Uterus (tissue), 4 donors: ENCODE results near the gene WDR86. TPM values are rescaled to one million over a fixed set of nuclear protein-coding genes. Genes with fewer than 3 reads are reported as not detected.

Source experiments
- DNase-seq, 2 donors: peaks; one replicate each; pipeline ENCODE4 v3.0.0-alpha.2; 2019 to 2020
- H3K27ac ChIP-seq, 2 donors: fragments of 200-600 bp; sonication (generic); 1 replicate in 1 of 2; 2 replicates in 1 of 2; pipeline ENCODE4 v1.5.1; 2016 to 2018
- H3K27me3 ChIP-seq, 2 donors: fragments of 200-600 bp; sonication (generic); one replicate each; pipeline ENCODE4 v1.5.1; 2018 to 2019; ENCODE audit warnings: control low read depth in 1 of 2
- H3K36me3 ChIP-seq, 2 donors: fragments of 200-600 bp; sonication (generic); one replicate each; pipeline ENCODE4 v1.5.1; 2019; ENCODE audit warnings: control low read depth in 1 of 2
- H3K4me1 ChIP-seq, 2 donors: fragments of 200-600 bp; sonication (generic); one replicate each; pipeline ENCODE4 v1.5.1; 2018 to 2019; ENCODE audit warnings: control low read depth in 1 of 2
- H3K4me3 ChIP-seq, 2 donors: fragments of 200-600 bp; sonication (generic); 1 replicate in 1 of 2; 2 replicates in 1 of 2; pipeline ENCODE4 v1.5.1; 2018 to 2019; ENCODE audit warnings: mild to moderate bottlenecking in 1 of 2
- H3K9me3 ChIP-seq, 2 donors: fragments of 200-600 bp; sonication (generic); one replicate each; pipeline ENCODE4 v1.5.1; 2019; ENCODE audit warnings: control low read depth in 1 of 2
- CTCF ChIP-seq, 4 experiments: fragments of 200-600 bp in 2 of 4; fragments of 450-650 bp in 2 of 4; sonication (generic) in 2 of 4; IDR thresholded peaks; one replicate each; pipeline ENCODE4 v1.5.1; 2016 to 2019; ENCODE audit warnings: antibody characterized with exemption in 4 of 4, mild to moderate bottlenecking in 2 of 4, moderate library complexity in 1 of 4
- POLR2A ChIP-seq, 2 donors: fragments of 450-650 bp; IDR thresholded peaks; one replicate each; pipeline ENCODE4 v1.6.1; 2016; ENCODE audit warnings: antibody characterized with exemption in 2 of 2, mild to moderate bottlenecking in 1 of 2, moderate library complexity in 1 of 2
- intact Hi-C: fragments of 100-400 bp; cut with DNase I; formaldehyde crosslinking; loops from one replicate; pipeline ENCODE4 v1.15.1; 2023; ENCODE audit warnings: low total_unique reads
- total RNA-seq, 4 donors: library from RNA; depleted of rRNA in 3 of 4; stranded (reverse); fragments of >200 nt in 3 of 4; gene quantifications; one replicate each; pipeline versions ENCODE4 v1.1.0 to v1.2.4, GENCODE V29; 2014 to 2023
- donor health status: DM: yes; HTN: yes; CAD: no.

Gene WDR86
- total RNA-seq, 4 donors from 2014 or later = 3.2 to 100 (median 53.4) TPM

- H3K27me3 ChIP-seq = no peaks in the 10 kb centered on the region
- H3K9me3 ChIP-seq = no peaks in the 10 kb centered on the region
- intact Hi-C loops = no loop called here
- TF ChIP-seq POLR2A (IDR thresholded peaks at IDR 0.05) (no peak), CTCF (IDR thresholded peaks at IDR 0.05) (no peak)
- H3K4me1 ChIP-seq = no peaks in the 10 kb centered on the region
- no peaks in the 10 kb centered on the region for H3K36me3 ChIP-seq
- no peak overlapping the region for H3K27ac ChIP-seq
- no peak for DNase-seq
- H3K4me3 ChIP-seq = no peak overlapping the region
Measured at GRCh38 chr7:151374139-151374538, 35.7 kb downstream of the WDR86 start.

GRCh38 chr7:151373599-151373998 is 36.2 kb downstream of the WDR86 start:
- no peaks in the 10 kb centered on the region for H3K36me3 ChIP-seq
- no peak overlapping the region for H3K27ac ChIP-seq
- no peak overlapping the region for H3K4me3 ChIP-seq
- no peaks in the 10 kb centered on the region for H3K4me1 ChIP-seq
- DNase-seq = no peak
- H3K9me3 ChIP-seq = no peaks in the 10 kb centered on the region
- H3K27me3 ChIP-seq = no peaks in the 10 kb centered on the region
- intact Hi-C loops = no loop called here
- TF ChIP-seq POLR2A (IDR thresholded peaks at IDR 0.05) (no peak), CTCF (IDR thresholded peaks at IDR 0.05) (no peak)

GRCh38 chr7:151372612-151373265 is 37.1 kb downstream of the WDR86 start:
- intact Hi-C loops = no loop called here
- H3K27ac ChIP-seq = no peak overlapping the region
- no peaks in the 10 kb centered on the region for H3K9me3 ChIP-seq
- no peak overlapping the region for H3K4me3 ChIP-seq
- TF ChIP-seq CTCF (IDR thresholded peaks at IDR 0.05) (no peak), POLR2A (IDR thresholded peaks at IDR 0.05) (no peak)
- H3K27me3 ChIP-seq = no peaks in the 10 kb centered on the region
- H3K36me3 ChIP-seq = no peaks in the 10 kb centered on the region
- no peaks in the 10 kb centered on the region for H3K4me1 ChIP-seq
- DNase-seq = no peak

- no peak overlapping the region for H3K4me3 ChIP-seq
- no peaks in the 10 kb centered on the region for H3K4me1 ChIP-seq
- H3K36me3 ChIP-seq = no peaks in the 10 kb centered on the region
- intact Hi-C loops = no loop called here
- H3K9me3 ChIP-seq = no peaks in the 10 kb centered on the region
- no peak overlapping the region for H3K27ac ChIP-seq
- no peaks in the 10 kb centered on the region for H3K27me3 ChIP-seq
- TF ChIP-seq CTCF (IDR thresholded peaks at IDR 0.05) (no peak), POLR2A (IDR thresholded peaks at IDR 0.05) (no peak)
- no peak for DNase-seq
Measured at GRCh38 chr7:151371266-151371665, 38.6 kb downstream of the WDR86 start.

GRCh38 chr7:151368136-151368571 is 41.7 kb downstream of the WDR86 start:
- TF ChIP-seq POLR2A (IDR thresholded peaks at IDR 0.05) (no peak), CTCF (IDR thresholded peaks at IDR 0.05) (peak; percentile 93 to 96 (median 95))
- H3K27ac ChIP-seq = peak overlapping the region; percentile 23 to 48
- intact Hi-C loops = loop anchor here (5.0 kb wide), 1 partner anchor 79 kb away; no protein-coding TSS in a partner anchor
- H3K27me3 ChIP-seq = no peaks in the 10 kb centered on the region
- peak; percentile 86 to 88 for DNase-seq
- no peaks in the 10 kb centered on the region for H3K4me1 ChIP-seq
- no peaks in the 10 kb centered on the region for H3K36me3 ChIP-seq
- H3K9me3 ChIP-seq = no peaks in the 10 kb centered on the region
- H3K4me3 ChIP-seq = no peak overlapping the region
